GM12878 (cell line): ENCODE measurements around the gene CIAPIN1. TPM values are rescaled to one million over a fixed set of nuclear protein-coding genes. Genes with fewer than 3 reads are reported as not detected.

Source experiments
- ATAC-seq: fragments of 200-7000 bp; cut with Tn5 transposase; 3 replicates; pipeline ENCODE4 v1.9.1; 2020; ENCODE audit warnings: mild to moderate bottlenecking, moderate library complexity
- BruUV-seq: library from RNA; stranded (reverse); fragments of 400-500 nt; replicated peaks from 2 replicates; lab custom pipeline; 2021; lab: Mats Ljungman, UMichigan
- CTCF ChIA-PET: fragments of 300-600 bp; sonication (Branson Sonifier 250); formaldehyde crosslinking; extraction: SDS; loops from one replicate; lab custom pipeline; 2021; ENCODE audit warnings: inconsistent platforms; lab: Yijun Ruan, JAX
- POLR2A ChIA-PET: fragments of 350-600 bp; formaldehyde crosslinking; extraction: SDS; loops from one replicate; lab custom pipeline; 2021; ENCODE audit warnings: inconsistent platforms; lab: Charles Lee
- RAD21 ChIA-PET: fragments of 300-600 bp; sonication (Branson Sonifier 250); formaldehyde crosslinking; loops from one replicate; lab custom pipeline; 2023; ENCODE audit warnings: antibody characterized with exemption; ENCODE audit not compliant: unreplicated experiment; lab: Charles Lee
- SMC1A ChIA-PET: fragments of 300-600 bp; sonication (Branson Sonifier 250); formaldehyde crosslinking; loops from one replicate; lab custom pipeline; 2023; ENCODE audit not compliant: unreplicated experiment, uncharacterized antibody; lab: Charles Lee
- DNase-seq: peaks from one replicate; pipeline ENCODE4 v3.0.0-alpha.2; 2011; ENCODE audit warnings: low read depth, low spot score
- FAIRE-seq: peaks from 3 replicates; lab custom pipeline; 2011; peaks lifted over from hg19 to GRCh38; lab: Jason Lieb, UNC
- H2AFZ ChIP-seq: 2 replicates; pipeline ENCODE4 v1.6.0; 2011; ENCODE audit warnings: low read depth, low read length, control low read depth; ENCODE audit not compliant: control insufficient read depth
- H3K27ac ChIP-seq: 2 replicates; pipeline ENCODE4 v1.5.1; 2011; ENCODE audit warnings: control low read depth; ENCODE audit not compliant: control insufficient read depth, insufficient read depth
- H3K27me3 ChIP-seq, 2 experiments: replicated peaks in 1 of 2; 2 replicates each; pipeline versions ENCODE4 v1.6.0 to v1.6.1; 2011; ENCODE audit warnings: low read length in 1 of 2; ENCODE audit not compliant: control insufficient read depth in 2 of 2, insufficient read depth in 2 of 2
- H3K36me3 ChIP-seq, 2 experiments: 2 replicates each; pipeline ENCODE4 v1.5.1; 2011; ENCODE audit warnings: low read length in 1 of 2; ENCODE audit not compliant: control insufficient read depth in 2 of 2, insufficient read depth in 2 of 2
- H3K4me1 ChIP-seq: 2 replicates; pipeline ENCODE4 v1.6.1; 2011; ENCODE audit warnings: mild to moderate bottlenecking, low read length, moderate library complexity, mixed read lengths; ENCODE audit not compliant: control insufficient read depth, insufficient read depth
- H3K4me2 ChIP-seq: 2 replicates; pipeline ENCODE4 v1.6.0; 2011; ENCODE audit warnings: control low read depth; ENCODE audit not compliant: control insufficient read depth, insufficient read depth
- H3K4me3 ChIP-seq: fragments of 200-600 bp; sonication (generic); 2 replicates; pipeline ENCODE4 v1.5.1; 2016
- H3K79me2 ChIP-seq: 2 replicates; pipeline ENCODE4 v1.6.0; 2011; ENCODE audit warnings: low read length; ENCODE audit not compliant: control insufficient read depth, insufficient read depth
- H3K9ac ChIP-seq: 2 replicates; pipeline ENCODE4 v1.8.0; 2011; ENCODE audit warnings: low read length, control low read depth, mixed read lengths; ENCODE audit not compliant: control insufficient read depth, insufficient read depth
- H3K9me3 ChIP-seq: replicated peaks from 3 replicates; pipeline ENCODE4 v1.5.1; 2011; ENCODE audit warnings: mild to moderate bottlenecking, low read length; ENCODE audit not compliant: control insufficient read depth, insufficient read depth
- H4K20me1 ChIP-seq: 2 replicates; pipeline ENCODE4 v1.6.0; 2011; ENCODE audit not compliant: control insufficient read depth, insufficient read depth
- BMI1 ChIP-seq: fragments of 450-650 bp; IDR thresholded peaks from 2 replicates; pipeline ENCODE4 v1.6.1; 2016; ENCODE audit warnings: mild to moderate bottlenecking, moderate library complexity, borderline replicate concordance
- CBX5 ChIP-seq: sonication (generic); IDR thresholded peaks from 2 replicates; pipeline ENCODE4 v1.6.1; 2016; ENCODE audit warnings: low read depth, moderate library complexity, mild to moderate bottlenecking, inconsistent platforms
- CREM ChIP-seq: IDR thresholded peaks from 2 replicates; pipeline ENCODE4 v1.6.1; 2014; ENCODE audit warnings: antibody characterized with exemption, low read depth
- DPF2 ChIP-seq: fragments of 450-650 bp; IDR thresholded peaks from 2 replicates; pipeline ENCODE4 v1.6.1; 2017; ENCODE audit warnings: mild to moderate bottlenecking
- ESRRA ChIP-seq: IDR thresholded peaks from 2 replicates; pipeline ENCODE4 v1.6.1; 2012; ENCODE audit warnings: mild to moderate bottlenecking, low read length, improper control_type of control experiment
- ETV6 ChIP-seq, 2 experiments: fragments of 450-650 bp in 1 of 2; IDR thresholded peaks in 1 of 2; conservative IDR thresholded peaks in 1 of 2; 2 replicates each; pipeline ENCODE4 v1.6.1; 2014; ENCODE audit warnings: antibody characterized with exemption in 1 of 2, borderline replicate concordance in 1 of 2, low read depth in 1 of 2, mild to moderate bottlenecking in 1 of 2, moderate library complexity in 1 of 2
- FOS ChIP-seq: IDR thresholded peaks from 3 replicates; pipeline ENCODE4 v1.6.1; 2011; ENCODE audit warnings: borderline replicate concordance; ENCODE audit not compliant: insufficient read length; ENCODE audit errors: extremely low read depth
- GABPA ChIP-seq: IDR thresholded peaks from 2 replicates; pipeline ENCODE4 v1.6.1; 2014; ENCODE audit warnings: antibody characterized with exemption, low read depth, mild to moderate bottlenecking, inconsistent platforms
- HCFC1 ChIP-seq: fragments of 150-350 bp; IDR thresholded peaks from 2 replicates; pipeline ENCODE4 v1.6.1; 2014; ENCODE audit warnings: low read length
- KDM1A ChIP-seq: fragments of 200-600 bp; sonication (generic); IDR thresholded peaks from 2 replicates; pipeline ENCODE4 v1.6.1; 2016; ENCODE audit warnings: borderline replicate concordance
- MXI1 ChIP-seq: fragments of 150-350 bp; IDR thresholded peaks from 2 replicates; pipeline ENCODE4 v1.6.1; 2011; ENCODE audit warnings: low read depth, mild to moderate bottlenecking, inconsistent platforms, low read length, improper control_type of control experiment
- POU2F2 ChIP-seq: IDR thresholded peaks from 3 replicates; pipeline ENCODE4 v1.6.1; 2011; ENCODE audit warnings: low read depth, mild to moderate bottlenecking, low read length, borderline replicate concordance
- SIN3A ChIP-seq: IDR thresholded peaks from 2 replicates; pipeline ENCODE4 v1.6.1; 2012; ENCODE audit warnings: low read depth, low read length, improper control_type of control experiment
- TBL1XR1 ChIP-seq: IDR thresholded peaks from 2 replicates; pipeline ENCODE4 v1.6.1; 2012; ENCODE audit warnings: low read depth, low read length, improper control_type of control experiment
- TCF3 ChIP-seq: IDR thresholded peaks from 2 replicates; pipeline ENCODE4 v1.6.1; 2012; ENCODE audit warnings: low read depth, mild to moderate bottlenecking, low read length, borderline replicate concordance; ENCODE audit not compliant: insufficient read depth
- WGBS: methylation state at CpG from one replicate; pipeline ENCODE4 v1.1.6; 2016; ENCODE audit warnings: low lambda C conversion rate; ENCODE audit not compliant: insufficient replicate concordance, insufficient coverage; ENCODE audit errors: missing lambda C conversion rate; 5-methylcytosine and 5-hydroxymethylcytosine counted together
- in situ Hi-C: fragments of 300-500 bp; cut with MboI; formaldehyde crosslinking; loops from 9 replicates; pipeline ENCODE4 v1.14.3; 2018; ENCODE audit warnings: mixed read lengths
- intact Hi-C: fragments of 100-400 bp; cut with micrococcal nuclease; formaldehyde crosslinking; loops from one replicate; pipeline ENCODE4 v1.14.2; 2022; ENCODE audit not compliant: unreplicated experiment
- polyA plus RNA-seq, 11 experiments: library from polyadenylated mRNA; depleted of rRNA in 4 of 11; unstranded in 6 of 11; stranded (reverse) in 5 of 11; fragments of >200 nt; fragmentation: Nextera tagmentation in 4 of 11; fragmentation: Illumina TruSeq in 1 of 11; extraction: Ambion mirVana in 4 of 11; extraction: Trizol in 1 of 11; gene quantifications; 1 replicate in 1 of 11; 2 replicates in 10 of 11; pipeline versions ENCODE4 v1.2.1 to v1.2.3, GENCODE V29; 2011 to 2016; ENCODE audit warnings: inconsistent platforms in 2 of 11, missing spikeins in 2 of 11, low read depth in 1 of 11
- total RNA-seq, 4 experiments: library from RNA; depleted of rRNA in 3 of 4; stranded (reverse); fragments of >200 nt in 3 of 4; fragmentation: Illumina TruSeq in 1 of 4; extraction: Trizol in 1 of 4; gene quantifications; 2 replicates each; pipeline versions ENCODE4 v1.2.1 to v1.2.3, GENCODE V29; 2013 to 2021
- TF ChIP-seq, protein P1 (sequence below): fragments of 450-650 bp; IDR thresholded peaks from 2 replicates; pipeline ENCODE4 v1.6.1; 2017; ENCODE audit warnings: borderline replicate concordance

Gene CIAPIN1
- total and polyA plus RNA-seq, 10 of the 15 experiments (the other 5 are each of a cell fraction or from before 2014, with no cell fraction given), result 46.2 to 150 (median 54.3) TPM

DNA sequence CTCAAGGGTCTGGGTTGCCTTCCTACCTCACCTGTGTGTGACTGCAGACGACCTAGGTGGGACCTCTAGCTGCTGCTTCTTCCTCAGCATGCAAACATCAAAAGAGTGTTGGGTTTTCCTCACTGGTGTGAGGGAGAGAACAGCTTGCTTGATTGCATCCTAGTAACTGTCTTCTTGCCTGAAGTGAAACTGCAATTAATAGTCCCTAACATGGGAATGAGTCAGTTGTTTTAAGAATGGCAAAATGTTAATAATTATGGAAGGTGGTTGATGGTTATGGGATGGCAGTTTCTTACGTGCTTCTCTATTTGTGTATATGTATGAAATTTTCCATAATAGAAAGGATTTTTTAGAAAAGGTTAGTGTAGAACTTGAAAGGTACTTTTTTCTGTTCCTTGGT lies 21.2 kb upstream of the CIAPIN1 start:
- H3K27me3 ChIP-seq, result no peaks in the 10 kb centered on the region
- intact Hi-C loops, result no loop called here
- RAD21 ChIA-PET, result no interaction called here
- H3K4me3 ChIP-seq, result no peak overlapping the region
- no peak overlapping the region for H2AFZ ChIP-seq
- no peak for TF ChIP-seq DPF2
- TF ChIP-seq ETV6 (conservative IDR thresholded peaks at IDR 0.05 in 1 of 2, IDR thresholded peaks at IDR 0.05 in 1 of 2; ENCODE audit: borderline replicate concordance in 1 of 2, low read depth in 1 of 2), result no peak
- no peak for TF ChIP-seq TBL1XR1
- TF ChIP-seq HCFC1, result no peak
- no peak for TF ChIP-seq SIN3A
- TF ChIP-seq MXI1, result no peak
- TF ChIP-seq POU2F2, result no peak
- no peak for TF ChIP-seq ESRRA
- TF ChIP-seq GABPA, result no peak
- TF ChIP-seq, all 136 proteins: peak for 0
- POLR2A ChIA-PET, result no interaction called here
- Histone ChIP-seq H3K9ac (no peak overlapping the region), H4K20me1 (no peaks in the 10 kb centered on the region), H3K4me2 (no peak overlapping the region), H3K9me3 (no peaks in the 10 kb centered on the region), H3K36me3 (peaks cover 25 to 45% of the 10 kb centered on the region in 2 experiments), H3K79me2 (peaks cover 8% of the 10 kb centered on the region), H3K4me1 (peaks cover 5% of the 10 kb centered on the region), H3K27ac (no peak overlapping the region)
- 90% methylated on average over 2 of the region's 2 CpGs for WGBS
- BruUV-seq, result no TSS peak
- DNase-seq (no peak), FAIRE-seq (peak; percentile 23), ATAC-seq (no peak)
- SMC1A ChIA-PET, result no interaction called here
- in situ Hi-C loops, result no loop called here
- CTCF ChIA-PET, result no interaction called here

- ChIA-PET RAD21 (interaction anchor here (1.3 kb wide), 1 partner anchor 22 kb away, joined by 3 read pairs; the partner anchor contains the start of gene DOK4), CTCF (interaction anchor here (0.7 to 7.0 kb wide), 7 partner anchors 8 to 58 kb away, joined by 3 to 51 read pairs (median 3); partner anchors contain the start of genes CIAPIN1 and COQ9), POLR2A (no interaction called here), SMC1A (no interaction called here)
- intact Hi-C loops, result loop anchor here (5.0 kb wide), 1 partner anchor 53 kb away; no protein-coding TSS in a partner anchor
- in situ Hi-C loops, result no loop called here
- peaks cover 13 to 33% of the 10 kb centered on the region in 2 experiments for H3K36me3 ChIP-seq
- no peak overlapping the region for H3K9ac ChIP-seq
- H4K20me1 ChIP-seq, result no peaks in the 10 kb centered on the region
- H3K4me1 ChIP-seq, result peaks cover 7% of the 10 kb centered on the region
- WGBS, result 100% methylated on average over 2 of the region's 2 CpGs
- FAIRE-seq (no peak), ATAC-seq (no peak), DNase-seq (no peak)
- H3K9me3 ChIP-seq, result no peaks in the 10 kb centered on the region
- peaks cover 18% of the 10 kb centered on the region for H3K79me2 ChIP-seq
- no peak overlapping the region for H2AFZ ChIP-seq
- H3K27ac ChIP-seq, result no peak overlapping the region
- BruUV-seq, result no TSS peak
- H3K27me3 ChIP-seq, result no peaks in the 10 kb centered on the region
- no peak overlapping the region for H3K4me3 ChIP-seq
- H3K4me2 ChIP-seq, result no peak overlapping the region
- no peak for TF ChIP-seq FOS
- TF ChIP-seq CREM, result no peak
- TF ChIP-seq KDM1A, result no peak
- no peak for TF ChIP-seq TCF3
- no peak for TF ChIP-seq CBX5
- no peak for TF ChIP-seq BMI1
- TF ChIP-seq, protein P1, sequence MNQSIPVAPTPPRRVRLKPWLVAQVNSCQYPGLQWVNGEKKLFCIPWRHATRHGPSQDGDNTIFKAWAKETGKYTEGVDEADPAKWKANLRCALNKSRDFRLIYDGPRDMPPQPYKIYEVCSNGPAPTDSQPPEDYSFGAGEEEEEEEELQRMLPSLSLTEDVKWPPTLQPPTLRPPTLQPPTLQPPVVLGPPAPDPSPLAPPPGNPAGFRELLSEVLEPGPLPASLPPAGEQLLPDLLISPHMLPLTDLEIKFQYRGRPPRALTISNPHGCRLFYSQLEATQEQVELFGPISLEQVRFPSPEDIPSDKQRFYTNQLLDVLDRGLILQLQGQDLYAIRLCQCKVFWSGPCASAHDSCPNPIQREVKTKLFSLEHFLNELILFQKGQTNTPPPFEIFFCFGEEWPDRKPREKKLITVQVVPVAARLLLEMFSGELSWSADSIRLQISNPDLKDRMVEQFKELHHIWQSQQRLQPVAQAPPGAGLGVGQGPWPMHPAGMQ, result no peak
These were observed 17.3 kb upstream of the CIAPIN1 start for GRCh38 chr16:57464523-57464922.
